Measurements from ENCODE around the gene NUP42.

The NUP42 gene

GRCh38 chr7:23167691-23168090 lies 14.2 kb upstream of the NUP42 start:
- no peak for TF ChIP-seq EZH2 (optimal IDR thresholded peaks at IDR 0.05; ENCODE audit: low read depth, low read length)
- TF ChIP-seq, protein P1, sequence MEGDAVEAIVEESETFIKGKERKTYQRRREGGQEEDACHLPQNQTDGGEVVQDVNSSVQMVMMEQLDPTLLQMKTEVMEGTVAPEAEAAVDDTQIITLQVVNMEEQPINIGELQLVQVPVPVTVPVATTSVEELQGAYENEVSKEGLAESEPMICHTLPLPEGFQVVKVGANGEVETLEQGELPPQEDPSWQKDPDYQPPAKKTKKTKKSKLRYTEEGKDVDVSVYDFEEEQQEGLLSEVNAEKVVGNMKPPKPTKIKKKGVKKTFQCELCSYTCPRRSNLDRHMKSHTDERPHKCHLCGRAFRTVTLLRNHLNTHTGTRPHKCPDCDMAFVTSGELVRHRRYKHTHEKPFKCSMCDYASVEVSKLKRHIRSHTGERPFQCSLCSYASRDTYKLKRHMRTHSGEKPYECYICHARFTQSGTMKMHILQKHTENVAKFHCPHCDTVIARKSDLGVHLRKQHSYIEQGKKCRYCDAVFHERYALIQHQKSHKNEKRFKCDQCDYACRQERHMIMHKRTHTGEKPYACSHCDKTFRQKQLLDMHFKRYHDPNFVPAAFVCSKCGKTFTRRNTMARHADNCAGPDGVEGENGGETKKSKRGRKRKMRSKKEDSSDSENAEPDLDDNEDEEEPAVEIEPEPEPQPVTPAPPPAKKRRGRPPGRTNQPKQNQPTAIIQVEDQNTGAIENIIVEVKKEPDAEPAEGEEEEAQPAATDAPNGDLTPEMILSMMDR (IDR thresholded peaks at IDR 0.05; ENCODE audit: low read length), result no peak
- TF ChIP-seq EZH2phosphoT487 (IDR thresholded peaks at IDR 0.05; ENCODE audit: low read length), result no peak
- Histone ChIP-seq H3K4me3 (ENCODE audit: low read length) (no peak overlapping the region), H3K9me2 (replicated peaks; ENCODE audit: insufficient read depth, low read length) (no peaks in the 10 kb centered on the region), H2AFZ (ENCODE audit: low read length) (no peak overlapping the region), H3K9me3 (replicated peaks; ENCODE audit: insufficient read depth, low read length) (no peaks in the 10 kb centered on the region), H3K27me3 (replicated peaks; ENCODE audit: insufficient read depth, low read length) (no peaks in the 10 kb centered on the region), H3K27ac (ENCODE audit: low read length) (no peak overlapping the region), H4K20me1 (ENCODE audit: insufficient read depth, low read length) (no peaks in the 10 kb centered on the region), H3F3A (ENCODE audit: insufficient read depth, low read length) (no peaks in the 10 kb centered on the region), H3K79me2 (ENCODE audit: low read length) (no peaks in the 10 kb centered on the region), H3K4me2 (ENCODE audit: low read depth, low read length) (no peak overlapping the region), H3K36me3 (replicated peaks; ENCODE audit: insufficient read depth, low read length) (no peaks in the 10 kb centered on the region), H3K9ac (ENCODE audit: low read length) (no peak overlapping the region), H3K4me1 (ENCODE audit: low read length) (no peaks in the 10 kb centered on the region)
- no peak for DNase-seq

DNA sequence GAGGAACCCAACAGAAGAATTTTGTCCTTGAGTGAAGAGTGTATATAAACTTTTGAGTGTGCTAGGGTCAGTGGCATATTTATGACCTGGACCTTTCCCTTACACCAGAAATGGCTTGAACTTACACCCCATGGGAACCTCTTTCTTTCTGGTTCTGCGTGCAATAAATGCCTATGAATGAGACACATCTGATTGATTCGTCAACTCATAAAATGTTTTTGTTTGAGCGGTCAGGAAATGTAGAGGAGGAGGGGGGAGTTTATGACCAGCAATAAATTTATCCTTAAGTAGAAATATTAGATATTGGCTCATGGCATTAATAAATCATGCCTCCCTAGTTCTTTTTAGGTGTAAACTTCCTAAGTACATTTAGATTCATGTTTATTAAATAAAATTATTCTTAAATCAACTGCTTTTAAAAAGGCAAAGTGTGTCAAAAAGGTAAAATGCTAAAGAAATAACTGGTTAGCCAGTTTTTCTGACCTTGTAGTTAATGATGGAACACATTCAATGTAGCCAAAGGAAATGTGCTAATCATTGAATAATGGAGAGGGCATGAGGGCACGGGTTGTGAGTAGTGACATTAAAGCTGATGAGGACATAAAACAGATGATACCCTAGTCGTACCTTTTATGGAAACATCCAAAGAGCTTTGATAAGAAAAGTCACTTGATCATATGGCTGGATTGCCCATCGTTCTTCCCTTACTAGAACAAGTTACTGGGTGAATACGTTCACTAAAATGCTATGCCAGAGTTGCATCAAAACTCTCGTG lies 13.6 kb upstream of the NUP42 start:
- Histone ChIP-seq H3K27ac (ENCODE audit: low read length) (no peak overlapping the region), H3K9ac (ENCODE audit: low read length) (no peak overlapping the region), H3K9me2 (replicated peaks; ENCODE audit: insufficient read depth, low read length) (no peaks in the 10 kb centered on the region), H2AFZ (ENCODE audit: low read length) (no peak overlapping the region), H3K27me3 (replicated peaks; ENCODE audit: insufficient read depth, low read length) (no peaks in the 10 kb centered on the region), H3K36me3 (replicated peaks; ENCODE audit: insufficient read depth, low read length) (no peaks in the 10 kb centered on the region), H3K4me1 (ENCODE audit: low read length) (no peaks in the 10 kb centered on the region), H3K79me2 (ENCODE audit: low read length) (no peaks in the 10 kb centered on the region), H3K4me3 (ENCODE audit: low read length) (no peak overlapping the region), H4K20me1 (ENCODE audit: insufficient read depth, low read length) (no peaks in the 10 kb centered on the region), H3K4me2 (ENCODE audit: low read depth, low read length) (no peak overlapping the region), H3F3A (ENCODE audit: insufficient read depth, low read length) (no peaks in the 10 kb centered on the region), H3K9me3 (replicated peaks; ENCODE audit: insufficient read depth, low read length) (no peaks in the 10 kb centered on the region)
- DNase-seq, result no peak
- TF ChIP-seq, protein P1 (IDR thresholded peaks at IDR 0.05; ENCODE audit: low read length), result no peak
- TF ChIP-seq EZH2phosphoT487 (IDR thresholded peaks at IDR 0.05; ENCODE audit: low read length) (no peak), EZH2 (optimal IDR thresholded peaks at IDR 0.05; ENCODE audit: low read depth, low read length) (no peak)

DNA sequence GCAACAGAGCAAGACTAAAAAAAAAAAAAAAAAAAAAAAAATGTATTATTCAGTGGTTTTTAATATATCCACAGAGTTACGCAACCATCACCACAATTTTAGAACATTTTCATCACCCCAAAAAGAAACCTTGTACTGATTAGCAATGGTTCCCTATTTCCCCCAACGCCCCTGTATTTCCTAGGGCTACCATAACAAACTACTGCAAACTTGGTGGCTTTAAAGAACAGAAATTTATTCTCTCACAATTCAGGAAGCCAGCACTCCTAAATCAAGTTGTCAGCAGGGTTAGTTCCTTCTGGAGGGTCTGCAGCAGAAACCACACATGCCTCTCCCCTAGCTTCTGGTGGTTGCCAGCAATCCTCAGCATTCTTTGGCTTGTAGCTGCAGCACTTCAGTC lies 5.9 kb upstream of the NUP42 start:
- no peak for TF ChIP-seq EZH2 (optimal IDR thresholded peaks at IDR 0.05; ENCODE audit: low read depth, low read length)
- TF ChIP-seq EZH2phosphoT487 (IDR thresholded peaks at IDR 0.05; ENCODE audit: low read length), result no peak
- TF ChIP-seq, protein P1 (IDR thresholded peaks at IDR 0.05; ENCODE audit: low read length), result no peak
- H3K79me2 ChIP-seq (ENCODE audit: low read length), result no peaks in the 10 kb centered on the region; the same call in 1 of the 2 replicates
- H3K9me2 ChIP-seq (replicated peaks; ENCODE audit: insufficient read depth, low read length), result no peaks in the 10 kb centered on the region
- no peak overlapping the region for H3K4me3 ChIP-seq (ENCODE audit: low read length)
- no peaks in the 10 kb centered on the region for H3K27me3 ChIP-seq (replicated peaks; ENCODE audit: insufficient read depth, low read length)
- peaks cover 4% of the 10 kb centered on the region; the same call in 1 of the 2 replicates for H3F3A ChIP-seq (ENCODE audit: insufficient read depth, low read length)
- no peak overlapping the region for H3K27ac ChIP-seq (ENCODE audit: low read length)
- no peak overlapping the region for H2AFZ ChIP-seq (ENCODE audit: low read length)
- H3K9me3 ChIP-seq (replicated peaks; ENCODE audit: insufficient read depth, low read length), result no peaks in the 10 kb centered on the region
- no peak for DNase-seq
- H3K4me2 ChIP-seq (ENCODE audit: low read depth, low read length), result no peak overlapping the region
- H4K20me1 ChIP-seq (ENCODE audit: insufficient read depth, low read length), result no peaks in the 10 kb centered on the region
- no peaks in the 10 kb centered on the region for H3K4me1 ChIP-seq (ENCODE audit: low read length)
- no peaks in the 10 kb centered on the region for H3K36me3 ChIP-seq (replicated peaks; ENCODE audit: insufficient read depth, low read length)
- no peak overlapping the region for H3K9ac ChIP-seq (ENCODE audit: low read length)

All from MM.1S (cell line).